GM10266 (cell line): ENCODE data around the gene SIX5.
"Not testable (repeated sequence)": the region's sequence is repeated elsewhere in the genome, so short reads cannot be mapped to it uniquely, and the experiment has no call there.

Experiments used
- DNase-seq: peaks from one replicate; pipeline ENCODE4 v3.0.0; 2012; ENCODE audit errors: extremely low spot score
- CTCF ChIP-seq: IDR thresholded peaks from 2 replicates; pipeline ENCODE4 v1.5.1; 2012; ENCODE audit warnings: mild to moderate bottlenecking, low read depth; ENCODE audit not compliant: control insufficient read depth, insufficient read depth; ENCODE audit errors: missing control alignments

The SIX5 gene

GRCh38 chr19:45752639-45753038 is 16.4 kb downstream of the SIX5 start:
- TF ChIP-seq CTCF, result no peak
- no peak for DNase-seq

GRCh38 chr19:45751483-45751882 is 17.6 kb downstream of the SIX5 start:
- not testable (repeated sequence) for DNase-seq

- no peak for DNase-seq
- no peak for TF ChIP-seq CTCF
Measured at GRCh38 chr19:45747513-45747912, 21.5 kb downstream of the SIX5 start.

- no peak for TF ChIP-seq CTCF
- DNase-seq, result no peak
Measured at GRCh38 chr19:45746866-45747265, 22.2 kb downstream of the SIX5 start.

GRCh38 chr19:45745606-45746005 is 23.4 kb downstream of the SIX5 start:
- TF ChIP-seq CTCF, result no peak
- DNase-seq, result no peak

GRCh38 chr19:45742969-45743368 is 26.1 kb downstream of the SIX5 start:
- DNase-seq, result no peak
- TF ChIP-seq CTCF, result no peak

- DNase-seq, result no peak
Measured at GRCh38 chr19:45739498-45740439, 29.3 kb downstream of the SIX5 start.

More at GRCh38 chr19:45739498-45740439, 29.3 kb downstream of the SIX5 start:
- no peak for TF ChIP-seq CTCF
